Astrocyte (in vitro differentiated cells and primary cell): ENCODE data around the gene GHRL.
"Not testable (repeated sequence)": the region's sequence is repeated elsewhere in the genome, so short reads cannot be mapped to it uniquely, and the experiment has no call there.

Source experiments
- CTCF ChIP-seq: IDR thresholded peaks from 2 replicates; pipeline ENCODE4 v1.5.1; 2011; ENCODE audit warnings: low read depth, mild to moderate bottlenecking, inconsistent platforms, low read length, moderate library complexity; ENCODE audit not compliant: insufficient read depth
- EZH2 ChIP-seq: IDR thresholded peaks from 2 replicates; pipeline ENCODE4 v1.6.1; 2012; ENCODE audit warnings: mild to moderate bottlenecking, low read length, inconsistent platforms; ENCODE audit not compliant: insufficient read depth

GRCh38 chr3:10298064-10298463 lies 5.3 kb upstream of the GHRL start:
- not testable (repeated sequence) for TF ChIP-seq CTCF, EZH2
